ENCODE results near the gene YAP1. TPM values are rescaled to one million over a fixed set of nuclear protein-coding genes. Genes with fewer than 3 reads are reported as not detected.

The YAP1 gene
- total RNA-seq, 1 experiment from 2014 or later: 41.1 TPM

DNA sequence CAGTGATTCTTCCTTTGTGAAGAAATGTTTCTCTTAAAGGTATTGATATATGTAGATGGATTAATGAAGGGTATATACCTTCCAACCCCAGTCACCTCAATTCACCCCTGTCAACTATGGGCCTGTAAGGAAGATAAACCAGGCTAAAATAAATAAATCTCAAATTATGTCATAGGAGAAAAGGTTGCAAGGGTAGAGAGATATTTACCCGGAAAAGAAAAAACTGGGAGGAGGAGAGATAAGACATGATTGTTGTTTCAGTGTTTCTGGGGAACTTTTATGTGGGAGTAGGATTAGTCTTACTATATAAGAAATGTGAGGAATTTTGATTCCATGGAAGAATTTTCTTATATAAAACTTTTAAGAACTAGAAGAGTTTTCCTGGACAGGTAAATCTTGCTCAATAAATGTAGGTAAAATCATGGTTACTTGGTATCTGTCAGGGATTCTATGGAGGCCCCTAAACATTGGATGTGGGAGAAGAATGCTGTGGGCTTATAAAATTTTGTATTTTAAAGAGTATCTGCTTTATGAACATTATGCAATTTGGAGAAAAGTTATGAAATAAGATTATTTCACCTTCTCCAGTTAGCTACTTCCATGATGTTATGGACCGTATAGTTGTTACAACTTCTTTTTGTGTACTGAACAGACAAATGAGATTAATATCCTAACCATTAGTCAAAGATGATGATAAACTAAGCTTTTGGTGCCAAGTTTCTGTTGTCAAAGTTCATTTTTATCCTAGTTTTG lies 6.4 kb downstream of the YAP1 start:
- DNase-seq (ENCODE audit: low spot score): no peak

DNA sequence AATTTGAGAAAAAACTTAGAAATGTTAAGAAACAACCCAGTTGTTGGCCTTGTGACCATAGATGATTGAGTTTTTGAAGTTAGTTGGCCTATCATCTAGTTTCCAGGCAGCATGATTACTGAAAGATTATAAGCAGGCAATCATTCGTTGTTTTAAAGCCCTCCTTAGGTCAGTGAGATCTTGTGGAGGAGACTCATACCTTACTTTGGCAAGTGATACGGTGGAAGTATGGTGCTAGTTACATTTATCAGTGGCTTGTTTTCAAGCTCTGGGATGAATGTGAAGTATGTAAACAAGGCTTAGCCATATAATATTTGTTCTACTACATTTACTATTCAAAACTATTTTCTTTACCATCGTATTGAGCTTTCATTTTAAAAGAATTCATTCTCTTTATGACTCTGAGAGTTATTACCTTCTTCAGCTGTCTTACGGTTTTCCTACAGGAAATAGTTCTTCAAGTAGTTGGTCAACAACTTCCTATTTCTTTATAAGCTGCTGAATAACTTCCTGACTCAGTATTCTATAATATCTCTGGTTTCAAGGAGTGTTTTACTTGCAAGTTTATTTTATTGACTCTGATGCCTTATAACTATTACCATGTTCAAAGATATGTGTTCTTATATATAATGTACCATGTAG lies 7.3 kb downstream of the YAP1 start:
- DNase-seq (ENCODE audit: low spot score): no peak

- no peak for DNase-seq (ENCODE audit: low spot score)
Measured at GRCh38 chr11:102118937-102119336, 8.7 kb downstream of the YAP1 start.

DNA sequence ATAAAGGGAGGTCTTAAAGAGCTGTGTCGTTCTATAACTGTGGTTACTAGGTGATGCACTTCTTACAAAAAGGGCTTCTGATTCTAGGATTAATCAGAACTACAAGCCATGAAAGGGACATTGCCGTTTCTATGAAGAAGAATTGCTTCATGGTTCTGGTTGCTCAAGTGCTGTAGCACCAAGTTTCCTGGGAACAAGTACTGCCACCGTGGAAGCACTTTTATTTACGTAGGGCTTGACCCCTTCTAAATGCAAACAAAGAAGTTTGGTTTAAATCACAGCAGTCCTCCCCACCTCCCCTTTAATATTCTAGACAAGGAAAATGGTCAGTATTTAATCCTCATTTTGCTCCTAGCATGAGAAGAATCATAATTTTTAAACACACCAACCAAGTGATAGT lies 9.8 kb downstream of the YAP1 start:
- peak; percentile 23 for DNase-seq (ENCODE audit: low spot score)

DNA sequence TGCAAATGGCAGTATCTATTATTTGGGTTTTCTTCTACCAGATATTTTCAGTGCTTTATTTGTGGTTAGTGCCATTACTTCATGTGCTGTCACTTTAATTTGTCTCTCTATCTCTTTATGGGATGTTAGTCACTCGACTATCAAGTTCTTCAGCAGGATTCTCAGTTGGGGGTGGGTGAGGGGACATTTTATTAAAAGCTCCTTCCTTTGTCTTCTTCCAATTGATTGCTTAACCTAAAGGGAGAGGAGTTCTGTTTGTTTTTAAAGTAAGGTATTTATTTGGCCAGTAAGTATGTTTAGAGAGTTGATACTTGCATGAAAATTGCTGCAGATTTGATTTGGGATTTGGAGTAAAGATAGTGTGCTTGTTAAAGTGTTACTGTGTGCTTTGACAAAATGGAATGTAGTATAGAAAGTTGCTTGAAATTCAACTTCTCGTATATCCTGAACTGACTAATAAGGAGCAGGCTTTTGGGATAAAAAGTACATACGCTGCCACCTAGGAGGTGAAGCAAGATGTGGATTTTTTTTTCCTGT lies 10.3 kb downstream of the YAP1 start:
- no peak for DNase-seq (ENCODE audit: low spot score)

GRCh38 chr11:102121329-102121728 lies 11.1 kb downstream of the YAP1 start:
- DNase-seq (ENCODE audit: low spot score): no peak

DNA sequence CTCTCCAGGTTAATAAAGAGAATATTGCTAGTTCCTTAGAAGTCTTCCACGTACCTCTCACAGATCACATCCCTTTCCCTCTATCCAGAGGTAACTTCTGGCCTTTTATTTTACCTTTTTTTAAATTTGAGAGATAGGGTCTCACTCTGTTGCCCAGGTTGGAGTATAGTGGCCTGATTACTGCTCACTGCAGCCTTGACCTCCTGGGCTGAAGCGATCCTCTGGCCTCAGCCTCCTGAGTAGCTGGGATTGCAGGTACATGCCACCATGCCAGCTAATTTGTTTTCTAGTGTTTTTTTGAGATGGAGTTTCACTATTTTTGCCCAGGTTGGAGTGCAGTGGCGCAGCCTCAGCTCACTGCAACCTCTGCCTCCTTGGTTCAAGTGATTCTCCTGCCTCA lies 24.4 kb downstream of the YAP1 start:
- DNase-seq (ENCODE audit: low spot score): no peak

DNA sequence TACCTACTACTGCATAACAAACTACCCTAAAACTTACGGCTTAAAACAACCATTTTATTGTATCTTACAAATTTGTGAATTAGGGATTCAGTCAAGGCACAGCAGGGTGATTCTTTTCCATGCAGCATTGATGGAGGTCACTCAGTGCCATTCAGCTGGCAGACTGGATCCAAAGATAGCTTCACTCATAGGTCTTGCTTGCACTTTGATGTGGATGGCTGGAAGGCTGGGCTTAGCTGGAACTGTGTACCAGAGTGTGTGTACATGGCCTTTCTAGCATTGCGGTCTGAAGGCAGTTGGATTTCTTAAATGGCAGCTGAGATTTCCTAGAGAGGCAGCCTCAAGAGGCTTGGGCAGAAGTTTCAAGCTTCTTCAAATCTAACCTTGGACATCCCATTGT lies 25.0 kb downstream of the YAP1 start:
- DNase-seq (ENCODE audit: low spot score): no peak

- peak; percentile 10 for DNase-seq (ENCODE audit: low spot score)
Measured at GRCh38 chr11:102138223-102138622, 28.0 kb downstream of the YAP1 start.

DNA sequence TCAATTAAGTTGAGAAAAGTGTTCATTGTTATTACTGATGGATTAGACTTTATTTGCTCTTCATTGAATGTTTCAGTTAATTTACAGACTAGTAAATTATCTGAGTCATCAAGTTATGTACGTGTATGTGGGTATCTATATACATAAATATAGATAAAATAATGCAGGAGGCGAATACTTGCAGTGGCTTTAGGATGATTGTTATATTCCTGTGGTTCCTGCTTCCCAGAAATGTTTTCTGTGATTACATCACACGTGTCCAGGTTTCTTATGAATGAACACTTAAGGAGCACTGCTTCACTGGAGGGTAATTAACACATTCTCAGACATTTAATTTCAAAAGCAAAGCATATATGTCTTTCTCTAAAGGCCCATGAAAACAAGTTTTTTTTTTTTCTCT lies 28.4 kb downstream of the YAP1 start:
- DNase-seq (ENCODE audit: low spot score): peak; percentile 47

DNA sequence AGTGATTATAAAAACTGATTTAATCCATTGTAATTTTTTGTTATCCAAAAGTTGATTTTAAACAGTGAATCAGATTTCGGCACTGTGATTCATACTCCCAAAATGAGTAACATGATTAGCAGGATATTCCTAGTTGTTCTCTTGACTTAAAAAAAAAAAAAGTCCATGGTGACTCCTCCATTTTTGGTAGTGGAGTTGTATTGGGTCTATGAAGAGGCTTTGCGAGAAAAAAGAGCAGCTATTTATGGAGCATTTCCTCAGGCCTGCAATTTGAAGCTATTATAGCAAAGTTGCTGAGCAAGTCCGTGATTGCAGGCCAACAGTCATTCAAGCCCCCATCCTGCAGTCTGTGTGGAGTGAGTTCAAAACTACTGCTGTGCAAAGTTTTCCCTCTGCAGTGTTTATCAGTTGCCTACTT lies 28.8 kb downstream of the YAP1 start:
- DNase-seq (ENCODE audit: low spot score): peak; percentile 71

GRCh38 chr11:102142333-102142732 lies 32.1 kb downstream of the YAP1 start:
- DNase-seq (ENCODE audit: low spot score): no peak

DNA sequence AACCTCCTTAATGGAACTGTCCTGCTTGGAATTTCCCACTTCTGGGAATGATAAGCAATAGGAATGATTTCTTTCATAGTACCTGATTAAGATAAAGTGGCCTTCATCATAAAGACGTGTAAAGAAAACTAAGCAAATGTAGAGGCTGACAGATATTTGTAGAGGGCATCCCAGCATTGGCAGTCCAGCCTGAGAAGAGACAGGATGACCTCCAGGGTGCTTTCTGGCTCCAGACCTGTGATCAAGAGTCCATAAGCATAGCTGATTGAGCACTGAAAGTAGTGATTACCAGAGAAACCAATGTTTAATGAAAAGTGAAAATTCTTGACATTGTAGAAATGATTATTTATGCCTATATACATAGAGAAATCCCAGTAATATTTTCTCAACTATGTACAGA lies 33.6 kb downstream of the YAP1 start:
- no peak for DNase-seq (ENCODE audit: low spot score)

- DNase-seq (ENCODE audit: low spot score): peak; percentile 50
Measured at GRCh38 chr11:102144357-102145355, 34.4 kb downstream of the YAP1 start.

DNA sequence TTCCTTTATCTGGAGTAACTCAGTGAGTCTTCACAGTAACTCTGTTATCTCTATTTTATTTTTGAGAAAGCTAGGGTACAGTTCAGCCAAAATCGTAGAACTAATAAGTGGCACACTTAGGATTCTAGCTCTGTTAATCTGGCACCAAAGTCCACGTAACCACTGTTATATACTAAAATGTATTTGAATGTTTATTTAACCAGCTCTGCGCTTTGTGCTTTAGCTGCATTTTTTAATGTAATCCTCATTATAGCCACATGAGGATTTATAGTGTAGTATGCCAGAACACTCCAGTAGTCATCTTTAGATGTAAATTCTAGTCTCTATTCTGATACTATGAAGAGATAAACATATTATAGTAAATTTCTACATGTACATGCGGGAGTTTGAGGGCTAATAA lies 36.8 kb downstream of the YAP1 start:
- DNase-seq (ENCODE audit: low spot score): no peak

DNA sequence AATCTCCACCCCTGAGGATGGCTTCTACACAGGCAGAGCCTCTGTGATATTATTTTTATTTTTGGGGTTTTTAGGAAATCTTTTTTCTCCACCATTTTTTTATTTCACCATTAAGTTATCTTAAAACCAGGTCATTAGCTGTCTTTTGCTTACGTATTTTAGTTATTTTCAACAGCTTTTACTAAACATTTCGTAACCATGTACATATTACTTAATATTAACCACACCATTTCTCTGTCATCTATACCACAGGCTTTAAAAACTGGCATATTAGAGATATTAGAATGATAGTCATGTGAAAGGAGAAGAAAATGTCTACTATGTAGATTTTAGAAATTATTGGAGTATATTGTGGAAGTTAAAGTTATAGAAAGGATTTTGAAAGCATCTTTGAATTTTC lies 37.4 kb downstream of the YAP1 start:
- DNase-seq (ENCODE audit: low spot score): no peak

DNA sequence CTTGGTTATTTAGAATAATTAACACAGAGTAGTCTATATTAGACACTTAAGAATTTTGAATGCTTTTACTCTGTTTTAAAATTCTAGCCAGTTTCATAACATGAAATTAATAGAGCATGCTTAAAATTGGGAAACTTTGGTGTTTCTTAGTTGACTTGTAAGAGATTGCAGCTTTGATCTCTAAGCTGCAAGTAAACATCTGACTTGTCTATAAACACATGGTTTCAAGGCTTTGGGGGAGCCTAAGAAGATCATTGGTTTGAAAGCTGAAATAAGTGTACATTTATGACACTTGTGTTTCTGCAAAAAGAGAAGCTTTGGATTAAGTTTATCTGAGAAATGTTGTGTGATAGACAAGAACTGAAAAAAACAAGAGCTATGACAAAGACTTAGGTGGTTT lies 37.8 kb downstream of the YAP1 start:
- DNase-seq (ENCODE audit: low spot score): no peak

GRCh38 chr11:102151784-102152525 lies 41.7 kb downstream of the YAP1 start:
- no peak for DNase-seq (ENCODE audit: low spot score)

GRCh38 chr11:102153082-102153481 lies 42.8 kb downstream of the YAP1 start:
- no peak for DNase-seq (ENCODE audit: low spot score)

GRCh38 chr11:102154806-102155205 lies 44.6 kb downstream of the YAP1 start:
- DNase-seq (ENCODE audit: low spot score): no peak

GRCh38 chr11:102155676-102156075 lies 45.4 kb downstream of the YAP1 start:
- DNase-seq (ENCODE audit: low spot score): peak; percentile 59

All from H4 (cell line).